Endometrium (tissue), 2 donors: ENCODE measurements around the gene LRCH1.
"Not testable (repeated sequence)": the region's sequence is repeated elsewhere in the genome, so short reads cannot be mapped to it uniquely, and the experiment has no call there.

Experiments used
- FAIRE-seq: peaks from 2 replicates; lab custom pipeline; 2012; peaks lifted over from hg19 to GRCh38; lab: Jason Lieb, UNC
- donor health status: control.
- donor health status: control.

Gene LRCH1

GRCh38 chr13:46753137-46753536, 200.2 kb downstream of the LRCH1 start:
- FAIRE-seq = no peak

- no peak for FAIRE-seq
These were observed 200.9 kb downstream of the LRCH1 start for GRCh38 chr13:46753917-46754316.

- FAIRE-seq = no peak
These were observed 201.8 kb downstream of the LRCH1 start for GRCh38 chr13:46754812-46755211.

- FAIRE-seq = not testable (repeated sequence)
These were observed 202.5 kb downstream of the LRCH1 start for GRCh38 chr13:46755508-46755907.

GRCh38 chr13:46756977-46757376, 204.0 kb downstream of the LRCH1 start:
- FAIRE-seq = no peak

- FAIRE-seq = no peak
These were observed 204.7 kb downstream of the LRCH1 start for GRCh38 chr13:46757640-46758039.

GRCh38 chr13:46759846-46760245, 206.9 kb downstream of the LRCH1 start:
- no peak for FAIRE-seq

GRCh38 chr13:46761174-46761573, 208.2 kb downstream of the LRCH1 start:
- FAIRE-seq = no peak

GRCh38 chr13:46761866-46762265, 208.9 kb downstream of the LRCH1 start:
- no peak for FAIRE-seq

- FAIRE-seq = not testable (repeated sequence)
These were observed 217.0 kb downstream of the LRCH1 start for GRCh38 chr13:46769925-46770324.

- no peak for FAIRE-seq
These were observed 218.7 kb downstream of the LRCH1 start for GRCh38 chr13:46771693-46772092.

- no peak for FAIRE-seq
These were observed 220.6 kb downstream of the LRCH1 start for GRCh38 chr13:46773541-46773940.

GRCh38 chr13:46775385-46776107, 222.6 kb downstream of the LRCH1 start:
- FAIRE-seq = no peak

- FAIRE-seq = no peak
These were observed 225.1 kb downstream of the LRCH1 start for GRCh38 chr13:46778095-46778494.

GRCh38 chr13:46778890-46779289, 225.9 kb downstream of the LRCH1 start:
- no peak for FAIRE-seq

- peak; percentile 33 for FAIRE-seq
These were observed 229.1 kb downstream of the LRCH1 start for GRCh38 chr13:46782066-46782465.

GRCh38 chr13:46782691-46783090, 229.7 kb downstream of the LRCH1 start:
- no peak for FAIRE-seq

- no peak for FAIRE-seq
These were observed 230.5 kb downstream of the LRCH1 start for GRCh38 chr13:46783504-46783903.

GRCh38 chr13:46795321-46795720, 242.4 kb downstream of the LRCH1 start:
- no peak for FAIRE-seq

GRCh38 chr13:46796129-46796514, 243.2 kb downstream of the LRCH1 start:
- no peak for FAIRE-seq

- FAIRE-seq = peak; percentile 60
These were observed 243.8 kb downstream of the LRCH1 start, which contains the start of gene ESD for GRCh38 chr13:46796515-46797474. TSS of gene ESD (minus strand) at chr13:46797161. CDS start at chr13:46791413, 5,748 bp downstream.

- FAIRE-seq = no peak
These were observed 244.7 kb downstream of the LRCH1 start for GRCh38 chr13:46797501-46798237.
